ENCODE results near the gene RAB5A. TPM values are rescaled to one million over a fixed set of nuclear protein-coding genes. Genes with fewer than 3 reads are reported as not detected.
"Not testable (repeated sequence)": the region's sequence is repeated elsewhere in the genome, so short reads cannot be mapped to it uniquely, and the experiment has no call there.

RAB5A gene
- total RNA-seq, 1 experiment from 2014 or later, result 15.9 TPM

- DNase-seq (ENCODE audit: low spot score), result no peak
Observed at GRCh38 chr3:20023623-20024405, 76.9 kb downstream of the RAB5A start.

- DNase-seq (ENCODE audit: low spot score), result no peak
Observed at GRCh38 chr3:20027136-20027535, 80.2 kb downstream of the RAB5A start.

DNA sequence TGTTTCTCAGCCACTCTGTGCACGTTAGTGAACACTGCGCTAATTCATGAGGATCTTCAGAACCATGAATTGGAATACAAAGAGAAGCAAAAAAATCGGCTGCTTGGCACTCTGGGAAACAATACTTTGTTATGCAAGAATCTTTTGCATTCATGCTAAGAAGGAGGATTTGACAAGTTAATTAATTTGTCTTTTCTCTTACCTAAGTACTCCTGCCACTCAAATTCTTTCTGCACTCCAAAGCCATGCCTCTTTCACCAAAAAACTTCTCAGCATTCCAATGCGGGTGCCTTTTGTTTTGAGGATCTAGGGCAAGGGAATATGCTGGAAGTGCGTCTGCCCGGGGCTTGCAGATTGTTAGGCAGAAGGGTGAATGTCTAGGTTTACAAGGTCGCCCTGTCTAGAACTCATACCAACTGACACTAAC lies 82.0 kb downstream of the RAB5A start:
- no peak for DNase-seq (ENCODE audit: low spot score)

- not testable (repeated sequence) for DNase-seq (ENCODE audit: low spot score)
Observed at GRCh38 chr3:20031939-20032338, 85.0 kb downstream of the RAB5A start.

Other genes starting within 250 kb of the RAB5A start
- gene EFHB, start 12.9 kb upstream of the RAB5A start, total RNA-seq (2014; rRNA removed; shearing (Covaris generic)), result not detected in 2 replicates
- not detected in 2 replicates for gene PP2D1, start 65.2 kb downstream of the RAB5A start, total RNA-seq (2014; rRNA removed; shearing (Covaris generic))
- gene KAT2B, start 93.3 kb downstream of the RAB5A start, total RNA-seq (2014; rRNA removed; shearing (Covaris generic)), result 1.3 and 2.2 TPM in 2 replicates
- gene SGO1, start 239.1 kb downstream of the RAB5A start, total RNA-seq (2014; rRNA removed; shearing (Covaris generic)), result 12.3 and 16.8 TPM in 2 replicates